ENCODE results near the gene KRTAP4-12. TPM values are rescaled to one million over a fixed set of nuclear protein-coding genes. Genes with fewer than 3 reads are reported as not detected.

The KRTAP4-12 gene
- not detected in 2 replicates for total RNA-seq

GRCh38 chr17:41123991-41124371 is at the start of gene KRTAP4-12:
KRTAP4-12 (minus strand) TSS chr17:41124182; CDS start chr17:41124122, 60 bp downstream.

GRCh38 chr17:41168121-41168520 is 44.1 kb upstream of the KRTAP4-12 start, which contains the start of gene KRTAP4-3:
KRTAP4-3 (minus strand) TSS chr17:41168221; CDS start chr17:41168172, 49 bp downstream.

GRCh38 chr17:41160648-41161047 is 36.7 kb upstream of the KRTAP4-12 start, which contains the start of gene KRTAP4-4:
KRTAP4-4 (minus strand) TSS chr17:41160748; CDS start chr17:41160691, 57 bp downstream.

GRCh38 chr17:41149652-41149985 is 25.6 kb upstream of the KRTAP4-12 start, which contains the start of gene KRTAP4-5:
KRTAP4-5 (minus strand) TSS chr17:41149825; CDS start chr17:41149767, 58 bp downstream.

GRCh38 chr17:41140360-41141131 is 16.6 kb upstream of the KRTAP4-12 start, which contains the start of gene KRTAP4-6:
KRTAP4-6 (minus strand) TSS chr17:41140544; CDS start chr17:41140487, 57 bp downstream.

GRCh38 chr17:41117846-41118386 is 6.1 kb downstream of the KRTAP4-12 start, which contains the start of gene KRTAP4-11:
KRTAP4-11 (minus strand) TSS chr17:41118373; CDS start chr17:41118315, 58 bp downstream.

GRCh38 chr17:41105347-41105746 is 18.6 kb downstream of the KRTAP4-12 start, which contains the start of gene KRTAP4-9:
KRTAP4-9 (plus strand) TSS chr17:41105389; CDS start chr17:41105389, 0 bp downstream.

GRCh38 chr17:41101586-41102259 is 22.3 kb downstream of the KRTAP4-12 start, which contains the start of gene KRTAP4-16:
KRTAP4-16 (minus strand) TSS chr17:41102209; CDS start chr17:41102209, 0 bp downstream.

GRCh38 chr17:41098042-41098441 is 25.9 kb downstream of the KRTAP4-12 start, which contains the start of gene KRTAP4-8:
KRTAP4-8 (minus strand) TSS chr17:41098142; CDS start chr17:41098084, 58 bp downstream.

GRCh38 chr17:41084100-41084856 is 39.7 kb downstream of the KRTAP4-12 start, which contains the start of gene KRTAP4-7:
KRTAP4-7 (plus strand) TSS chr17:41084150; CDS start chr17:41084207, 57 bp downstream.

Other genes with a start within 250 kb of the KRTAP4-12 start
- gene KRT20, start 238.9 kb downstream of the KRTAP4-12 start, total RNA-seq, result not detected in 2 replicates
- gene KRT23, start 186.5 kb downstream of the KRTAP4-12 start, total RNA-seq, result 0.16 and 0.85 TPM in 2 replicates
- not detected in 2 replicates for gene KRT39, start 157.2 kb downstream of the KRTAP4-12 start, total RNA-seq
- not detected in 2 replicates for gene KRT40, start 139.9 kb downstream of the KRTAP4-12 start, total RNA-seq
- gene KRTAP3-3, start 130.0 kb downstream of the KRTAP4-12 start, total RNA-seq, result not detected in 2 replicates
- not detected in 2 replicates for gene KRTAP3-2, start 124.3 kb downstream of the KRTAP4-12 start, total RNA-seq
- not detected in 2 replicates for gene KRTAP3-1, start 115.1 kb downstream of the KRTAP4-12 start, total RNA-seq
- gene KRTAP1-5, start 97.0 kb downstream of the KRTAP4-12 start, total RNA-seq, result 1.5 and 6.0 TPM in 2 replicates
- gene KRTAP1-4, start 94.0 kb downstream of the KRTAP4-12 start, total RNA-seq, result not detected in 2 replicates
- gene KRTAP1-3, start 89.3 kb downstream of the KRTAP4-12 start, total RNA-seq, result not detected in 2 replicates
- not detected in 2 replicates for gene KRTAP1-1, start 82.7 kb downstream of the KRTAP4-12 start, total RNA-seq
- gene KRTAP2-1, start 76.9 kb downstream of the KRTAP4-12 start, total RNA-seq, result not detected in 2 replicates
- not detected in 2 replicates for gene KRTAP2-2, start 69.0 kb downstream of the KRTAP4-12 start, total RNA-seq
- gene KRTAP2-3, start 64.1 kb downstream of the KRTAP4-12 start, total RNA-seq, result not detected in 2 replicates
- not detected in 2 replicates for gene KRTAP2-4, start 58.3 kb downstream of the KRTAP4-12 start, total RNA-seq
- not detected in 2 replicates for gene KRTAP4-7, start 40.0 kb downstream of the KRTAP4-12 start, total RNA-seq
- not detected in 2 replicates for gene KRTAP4-8, start 26.0 kb downstream of the KRTAP4-12 start, total RNA-seq
- not detected in 2 replicates for gene KRTAP4-16, start 22.0 kb downstream of the KRTAP4-12 start, total RNA-seq
- gene KRTAP4-9, start 18.8 kb downstream of the KRTAP4-12 start, total RNA-seq, result not detected in 2 replicates
- not detected in 2 replicates for gene KRTAP4-11, start 5.8 kb downstream of the KRTAP4-12 start, total RNA-seq
- gene KRTAP4-6, start 16.4 kb upstream of the KRTAP4-12 start, total RNA-seq, result not detected in 2 replicates
- gene KRTAP4-5, start 25.6 kb upstream of the KRTAP4-12 start, total RNA-seq, result not detected in 2 replicates
- gene KRTAP4-4, start 36.6 kb upstream of the KRTAP4-12 start, total RNA-seq, result not detected in 2 replicates
- gene KRTAP4-3, start 44.0 kb upstream of the KRTAP4-12 start, total RNA-seq, result not detected in 2 replicates
- not detected in 2 replicates for gene KRTAP4-2, start 54.0 kb upstream of the KRTAP4-12 start, total RNA-seq
- not detected in 2 replicates for gene KRTAP4-1, start 60.7 kb upstream of the KRTAP4-12 start, total RNA-seq
- gene KRTAP9-1, start 65.7 kb upstream of the KRTAP4-12 start, total RNA-seq, result not detected in 2 replicates
- not detected in 2 replicates for gene KRTAP9-2, start 102.5 kb upstream of the KRTAP4-12 start, total RNA-seq
- gene KRTAP9-3, start 108.3 kb upstream of the KRTAP4-12 start, total RNA-seq, result not detected in 2 replicates
- gene KRTAP9-8, start 113.8 kb upstream of the KRTAP4-12 start, total RNA-seq, result not detected in 2 replicates
- gene KRTAP9-4, start 125.5 kb upstream of the KRTAP4-12 start, total RNA-seq, result not detected in 2 replicates
- not detected in 2 replicates for gene KRTAP9-9, start 131.2 kb upstream of the KRTAP4-12 start, total RNA-seq
- gene KRTAP9-6, start 141.2 kb upstream of the KRTAP4-12 start, total RNA-seq, result not detected in 2 replicates
- gene KRTAP9-7, start 151.5 kb upstream of the KRTAP4-12 start, total RNA-seq, result not detected in 2 replicates
- not detected in 2 replicates for gene KRTAP29-1, start 178.7 kb upstream of the KRTAP4-12 start, total RNA-seq
- not detected in 2 replicates for gene KRTAP16-1, start 185.1 kb upstream of the KRTAP4-12 start, total RNA-seq
- not detected in 2 replicates for gene KRTAP17-1, start 191.5 kb upstream of the KRTAP4-12 start, total RNA-seq
- not detected in 2 replicates for gene KRT33A, start 226.6 kb upstream of the KRTAP4-12 start, total RNA-seq
- not detected in 2 replicates for gene KRT33B, start 245.6 kb upstream of the KRTAP4-12 start, total RNA-seq

All from hair follicle dermal papilla cell (primary cell).